Endothelial cell of umbilical vein (primary cell): ENCODE results near the gene ATP10A.
"Not testable (repeated sequence)": the region's sequence is repeated elsewhere in the genome, so short reads cannot be mapped to it uniquely, and the experiment has no call there.

Experiments
- CTCF ChIP-seq, 2 donors: IDR thresholded peaks; 1 replicate in 1 of 2; 2 replicates in 1 of 2; pipeline ENCODE4 v1.5.1; 2011; ENCODE audit warnings: low read length in 2 of 2, mild to moderate bottlenecking in 2 of 2, moderate library complexity in 2 of 2, control low read depth in 1 of 2, inconsistent platforms in 1 of 2, low read depth in 1 of 2; ENCODE audit not compliant: insufficient read depth in 1 of 2; ENCODE audit errors: extremely low read depth in 1 of 2
- EZH2 ChIP-seq: IDR thresholded peaks from 2 replicates; pipeline ENCODE4 v1.6.1; 2012; ENCODE audit warnings: borderline replicate concordance, low read depth, mild to moderate bottlenecking, moderate library complexity, low read length, inconsistent platforms; ENCODE audit not compliant: severe bottlenecking
- MYC ChIP-seq: IDR thresholded peaks from one replicate; pipeline ENCODE4 v1.6.1; 2011; ENCODE audit warnings: mild to moderate bottlenecking, low read depth, low read length
- POLR2A ChIP-seq: IDR thresholded peaks from 2 replicates; pipeline ENCODE4 v1.6.1; 2012; ENCODE audit warnings: low read depth, mild to moderate bottlenecking, control low read depth, low read length
- POLR2AphosphoS5 ChIP-seq: IDR thresholded peaks from 2 replicates; pipeline ENCODE4 v1.6.1; 2012; ENCODE audit warnings: low read depth, mild to moderate bottlenecking, control low read depth, low read length, moderate library complexity; ENCODE audit not compliant: insufficient read depth
- TF ChIP-seq, protein P1 (sequence below): IDR thresholded peaks from 2 replicates; pipeline ENCODE4 v1.6.1; 2011; ENCODE audit not compliant: insufficient read depth, insufficient read length

GRCh38 chr15:25771736-25772135, 91.4 kb downstream of the ATP10A start:
- TF ChIP-seq CTCF (IDR thresholded peaks at IDR 0.05; ENCODE audit: extremely low read depth in 1 of 2, insufficient read depth in 1 of 2, low read depth in 1 of 2, low read length in 2 of 2); EZH2; POLR2A; MYC; POLR2AphosphoS5: not testable (repeated sequence)
- TF ChIP-seq, protein P1, sequence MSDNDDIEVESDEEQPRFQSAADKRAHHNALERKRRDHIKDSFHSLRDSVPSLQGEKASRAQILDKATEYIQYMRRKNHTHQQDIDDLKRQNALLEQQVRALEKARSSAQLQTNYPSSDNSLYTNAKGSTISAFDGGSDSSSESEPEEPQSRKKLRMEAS, result not testable (repeated sequence)
